Frontal cortex (tissue), 4 donors: Measurements from ENCODE around the gene DENND4B. TPM values are rescaled to one million over a fixed set of nuclear protein-coding genes. Genes with fewer than 3 reads are reported as not detected.

Source experiments
- DNase-seq, 2 donors: peaks; one replicate each; pipeline ENCODE4 v3.0.0; 2012; ENCODE audit warnings: low spot score in 2 of 2
- FAIRE-seq: peaks from 2 replicates; lab custom pipeline; 2012; peaks lifted over from hg19 to GRCh38; lab: Jason Lieb, UNC
- total RNA-seq: library from RNA; depleted of rRNA; stranded (reverse); fragments of >200 nt; gene quantifications from one replicate; pipeline ENCODE4 v1.2.3, GENCODE V29; 2014
- donor health status: control.
- donor health status: control.
- donor health status: control.

The DENND4B gene
- total RNA-seq, 1 donor from 2014 or later, result 16.3 TPM

DNA sequence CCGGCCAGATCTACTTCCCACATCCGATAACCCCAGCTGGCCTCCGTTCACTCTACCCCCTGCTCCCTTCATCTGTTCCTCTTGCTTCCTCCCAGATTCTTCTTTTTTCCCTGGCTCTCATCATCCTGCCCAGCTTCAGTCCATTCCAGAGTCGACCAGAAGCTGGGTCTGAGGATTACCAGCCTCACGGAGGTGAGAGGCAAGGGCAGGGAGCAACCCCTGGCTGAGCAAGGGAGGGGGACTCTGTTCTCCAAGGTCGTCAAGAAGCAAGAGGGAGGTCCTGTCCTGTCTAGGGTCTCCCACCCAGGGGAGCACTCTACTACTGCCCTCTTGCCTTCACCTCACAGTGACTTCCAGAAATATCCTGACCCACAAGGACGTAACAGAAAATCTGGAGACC, 27.0 kb upstream of the DENND4B start:
- DNase-seq (no peak), FAIRE-seq (no peak)

DNA sequence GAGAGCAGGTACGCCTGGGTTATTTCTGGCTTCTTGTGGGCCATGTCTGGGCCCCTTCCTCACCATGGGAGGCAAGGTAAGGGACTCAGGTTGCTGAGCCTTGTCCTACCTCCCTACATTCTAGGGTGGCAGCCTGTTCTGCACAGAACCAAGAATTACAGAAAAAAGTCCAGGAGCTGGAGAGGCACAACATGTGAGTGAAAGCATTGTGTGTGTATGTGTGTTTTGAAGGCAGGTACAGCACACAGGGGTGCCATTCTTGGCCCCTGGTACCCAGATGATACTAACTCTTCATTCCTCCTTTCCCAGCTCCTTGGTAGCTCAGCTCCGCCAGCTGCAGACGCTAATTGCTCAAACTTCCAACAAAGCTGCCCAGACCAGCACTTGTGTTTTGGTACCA, 26.6 kb upstream of the DENND4B start:
- DNase-seq, result no peak
- no peak for FAIRE-seq

DNA sequence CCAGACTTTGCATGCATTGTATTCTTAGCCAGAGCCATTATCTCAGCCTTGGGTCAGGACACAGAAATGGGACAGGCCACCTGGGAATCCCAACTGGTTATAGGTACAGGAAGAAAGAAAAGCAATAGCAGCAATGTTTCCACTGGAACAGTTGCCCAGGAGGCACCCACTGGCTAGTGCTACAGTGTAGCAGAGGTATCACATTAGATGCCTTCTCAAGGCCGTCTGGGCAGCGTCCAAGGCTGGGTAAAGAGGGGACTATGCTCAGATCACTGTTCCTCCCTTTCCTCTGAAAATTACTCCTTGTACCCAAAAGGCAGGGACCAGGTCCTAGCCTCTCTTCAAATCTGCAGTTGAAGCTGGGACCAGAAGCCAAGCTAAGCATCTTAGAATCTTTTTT, 23.8 kb upstream of the DENND4B start:
- DNase-seq, result no peak
- FAIRE-seq, result no peak

DNA sequence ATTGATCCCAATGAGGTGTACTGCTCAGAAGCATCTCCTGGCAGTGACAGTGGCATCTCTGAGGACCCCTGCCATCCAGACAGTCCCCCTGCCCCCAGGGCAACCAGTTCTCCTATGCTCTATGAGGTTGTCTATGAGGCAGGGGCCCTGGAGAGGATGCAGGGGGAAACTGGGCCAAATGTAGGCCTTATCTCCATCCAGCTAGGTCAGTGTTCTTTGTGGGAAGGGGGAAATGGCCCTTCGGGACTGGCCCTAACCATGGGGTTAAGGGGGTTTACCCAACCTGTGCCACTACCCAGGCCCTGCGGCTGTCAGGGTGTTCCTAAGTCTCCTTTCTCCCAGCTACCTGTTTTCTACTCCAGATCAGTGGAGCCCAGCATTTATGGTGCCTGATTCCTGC, 22.5 kb upstream of the DENND4B start:
- DNase-seq, result no peak
- no peak for FAIRE-seq

DNA sequence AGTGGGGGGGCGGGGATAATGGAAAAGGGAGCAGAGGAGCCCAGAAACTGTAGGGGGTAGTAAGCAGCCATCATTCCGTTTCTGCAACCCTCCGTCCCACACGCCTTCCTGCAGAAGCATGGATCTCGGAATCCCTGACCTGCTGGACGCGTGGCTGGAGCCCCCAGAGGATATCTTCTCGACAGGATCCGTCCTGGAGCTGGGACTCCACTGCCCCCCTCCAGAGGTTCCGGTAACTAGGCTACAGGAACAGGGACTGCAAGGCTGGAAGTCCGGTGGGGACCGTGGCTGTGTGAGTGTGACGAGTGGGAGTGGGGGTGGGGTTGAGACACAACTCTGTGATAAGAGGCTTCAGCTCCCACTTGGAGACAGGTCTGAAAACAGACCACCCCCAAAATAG, 21.9 kb upstream of the DENND4B start:
- DNase-seq, result no peak

DNA sequence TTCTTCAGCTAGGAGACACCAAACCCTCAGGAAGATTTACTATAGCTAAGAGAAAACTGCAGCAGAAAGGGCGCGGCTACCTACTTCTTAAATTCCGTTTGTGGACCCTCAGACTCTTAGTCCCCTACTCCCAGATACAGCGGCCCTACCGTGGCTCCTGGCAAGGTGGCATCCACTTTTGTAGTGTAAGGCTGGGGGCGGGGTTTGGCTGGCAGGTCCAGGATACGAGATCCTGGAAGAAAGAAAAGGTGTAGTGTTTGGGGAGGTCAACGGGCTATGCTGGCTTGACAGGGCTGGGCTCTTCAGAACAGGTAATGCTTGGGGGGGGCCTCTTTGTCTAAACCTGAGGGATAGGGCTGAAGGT, 21.5 kb upstream of the DENND4B start:
- FAIRE-seq (no peak), DNase-seq (no peak)

More for the DNA sequence above, 21.9 kb upstream of the DENND4B start:
- no peak for FAIRE-seq

DNA sequence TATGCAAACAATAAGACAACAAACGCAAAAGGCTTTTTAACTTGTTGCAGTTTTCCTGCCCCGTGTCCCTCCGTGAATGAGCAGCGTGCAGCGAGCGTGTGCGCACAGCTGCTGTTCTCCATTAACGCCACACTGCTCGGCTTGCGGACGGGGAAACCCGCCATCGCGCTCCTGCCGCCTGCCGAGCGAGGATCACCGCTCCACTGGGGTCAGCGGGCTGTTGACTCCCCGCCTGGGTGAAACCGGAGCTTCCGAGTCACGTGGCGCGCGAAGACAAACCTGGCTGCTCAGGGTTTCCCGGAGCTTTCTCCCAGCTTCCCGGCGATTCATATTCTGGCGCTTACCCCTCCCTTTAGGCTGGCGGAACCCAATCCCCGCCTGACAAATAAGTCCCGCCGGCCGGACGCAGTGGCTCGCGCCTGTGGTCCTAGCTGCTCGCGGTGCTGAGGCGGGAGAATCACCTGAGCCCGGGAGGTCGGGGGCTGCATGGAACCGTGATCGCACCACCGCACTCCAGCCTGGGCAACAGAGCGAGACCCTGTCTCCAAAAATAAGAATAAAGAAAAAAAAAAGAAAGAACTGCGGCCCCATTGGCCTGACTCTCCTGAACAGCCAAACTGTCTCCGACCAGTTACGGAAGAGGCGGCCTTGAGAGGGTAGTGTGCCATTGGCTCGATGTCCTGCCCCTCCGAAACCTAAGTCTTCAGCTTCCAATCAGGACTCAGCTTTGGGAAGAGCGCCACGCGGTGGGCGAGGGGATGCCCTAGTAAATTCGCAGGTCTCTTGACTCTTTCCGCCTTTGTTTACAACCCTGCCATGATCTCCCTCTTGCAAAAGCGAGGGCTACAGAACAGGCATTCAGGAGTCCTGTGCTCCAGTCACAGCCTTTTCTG, 20.8 kb upstream of the DENND4B start, which contains the start of gene CREB3L4:
TSS of gene CREB3L4 (plus strand) at position 796 of the 893 bp plus-strand sequence. CDS start 624 bp downstream, outside the sequence.
- DNase-seq (peak; percentile 80 to 89), FAIRE-seq (no peak)

DNA sequence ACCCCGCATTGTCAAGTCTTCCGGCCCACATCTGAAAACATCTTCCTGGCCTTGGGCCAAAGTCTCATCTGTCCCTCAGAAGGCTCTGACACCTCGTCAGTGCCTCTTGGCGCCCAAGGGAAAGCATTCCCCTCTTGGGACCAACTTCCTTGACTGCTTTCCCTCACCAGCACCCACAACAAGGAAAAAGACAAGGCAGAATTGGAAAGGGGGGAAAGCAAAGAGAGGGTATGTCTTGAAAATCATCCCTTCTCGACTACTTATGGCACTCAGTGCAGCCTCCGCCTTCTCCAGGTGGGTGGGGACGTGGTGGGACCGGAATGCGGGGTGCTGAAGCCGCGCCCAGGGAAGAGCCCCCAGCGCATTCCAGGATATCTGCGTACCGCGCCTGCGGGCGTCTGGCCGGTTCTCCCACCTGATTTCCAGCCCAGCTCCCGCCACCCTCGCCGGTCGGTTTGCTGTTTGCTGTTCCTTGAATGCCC, 17.4 kb upstream of the DENND4B start:
- FAIRE-seq, result no peak
- no peak for DNase-seq

DNA sequence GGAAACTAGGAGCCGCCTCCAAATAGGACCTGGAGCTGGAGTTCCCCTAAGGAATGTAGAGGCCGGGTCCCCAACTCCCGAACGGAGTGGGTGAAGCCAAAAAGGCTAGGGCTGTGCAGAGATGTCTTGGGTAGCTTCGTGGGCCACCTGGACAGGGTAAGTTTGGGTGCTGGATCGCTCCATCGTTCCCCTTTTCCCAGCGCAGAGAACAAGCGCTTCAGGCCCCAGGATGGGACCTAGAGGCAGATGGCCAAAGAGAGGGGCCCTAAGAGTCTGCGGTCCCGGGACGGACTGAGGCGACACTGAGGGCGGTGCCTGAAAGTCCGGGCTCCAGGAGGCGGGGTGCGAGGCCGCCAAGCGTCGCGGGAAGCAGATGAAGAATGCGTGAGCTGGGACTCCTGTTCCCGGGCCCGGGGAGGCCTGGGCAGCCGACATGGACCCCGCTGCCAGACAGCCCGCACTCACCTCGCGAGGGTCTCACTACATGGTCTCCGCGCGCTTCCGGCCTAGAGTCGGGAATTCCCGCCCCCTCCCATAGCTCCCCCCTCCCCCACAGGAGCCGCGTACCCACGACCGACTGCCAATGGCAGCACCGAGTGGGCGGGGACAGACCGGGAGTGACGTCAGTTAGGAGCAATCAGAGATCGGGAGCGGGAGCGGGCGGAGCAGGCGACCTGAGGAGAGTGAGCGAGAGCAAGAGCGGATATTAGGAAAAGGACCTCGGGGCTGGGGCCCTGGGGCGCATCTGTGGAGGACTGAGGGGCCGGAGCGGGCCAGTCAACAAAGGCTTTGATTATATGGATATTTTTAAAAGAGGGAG, 16.7 kb upstream of the DENND4B start, which contains the start of gene SLC39A1:
TSS of gene SLC39A1 (minus strand) at position 508 of the 820 bp plus-strand sequence. CDS start 822 bp downstream, outside the sequence.
- FAIRE-seq (no peak), DNase-seq (peak; percentile 89 to 95)

DNA sequence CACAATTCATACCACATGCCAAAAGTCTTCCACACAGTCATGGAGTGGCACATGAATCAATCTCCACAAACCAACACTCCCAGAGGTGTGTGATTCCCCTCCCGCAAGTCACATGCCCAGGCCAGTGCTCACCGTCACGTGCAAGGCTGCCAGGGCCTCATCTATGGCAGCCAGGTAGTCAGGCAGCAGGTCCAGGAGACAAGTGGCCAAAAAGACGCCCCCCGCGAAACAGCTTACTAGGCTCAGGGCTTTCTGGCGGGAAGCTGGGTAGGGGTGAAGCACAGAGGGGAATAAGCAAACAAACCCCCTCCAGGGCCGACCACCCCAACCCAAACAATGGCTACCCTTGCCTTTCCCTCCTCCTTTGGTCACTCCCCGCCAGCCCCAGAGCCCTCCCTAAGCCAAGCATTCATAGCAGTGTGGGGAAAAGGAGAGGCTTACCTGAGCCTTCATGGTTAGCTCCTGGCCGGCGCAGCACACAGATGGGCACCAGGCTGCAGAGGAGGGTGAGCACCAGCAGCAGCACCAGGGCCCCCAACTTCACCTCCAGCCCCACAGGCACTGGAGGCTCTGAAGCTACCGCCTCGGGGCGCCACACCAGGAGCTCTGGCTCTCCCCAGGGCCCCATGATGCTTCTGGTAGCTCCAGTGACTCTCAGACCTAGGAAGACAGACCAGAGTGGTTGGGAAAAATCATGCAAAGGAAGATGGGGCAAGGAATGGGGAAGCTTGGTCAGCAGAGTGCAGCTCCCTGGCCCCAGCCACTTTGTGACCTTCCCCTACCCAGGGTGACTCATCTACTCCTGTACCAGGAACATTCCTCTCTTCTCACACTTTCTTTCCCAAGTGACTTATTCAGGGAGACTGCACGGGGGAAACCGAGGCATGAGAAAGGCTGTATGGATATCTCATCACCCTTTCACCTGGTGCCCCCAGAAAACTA, 15.8 kb upstream of the DENND4B start:
- no peak for DNase-seq
- no peak for FAIRE-seq

DNA sequence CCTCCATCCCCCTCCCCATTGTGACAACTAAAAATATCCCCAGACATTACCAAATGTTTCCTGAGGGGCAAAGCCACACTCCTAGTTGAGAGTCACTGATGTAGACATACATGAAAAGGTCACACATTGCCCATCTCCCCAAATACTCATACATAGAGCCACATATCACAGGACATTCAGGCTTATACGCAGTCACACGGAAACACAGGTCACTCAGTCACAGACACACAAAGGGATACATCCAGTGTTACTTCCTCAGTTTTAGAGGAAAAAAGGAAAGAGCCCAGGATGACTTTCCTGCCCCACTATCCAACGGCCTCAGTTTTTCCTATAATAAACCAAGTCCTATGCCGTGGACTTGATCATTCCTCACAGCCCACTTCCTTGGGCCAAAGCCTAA, 14.9 kb upstream of the DENND4B start:
- no peak for DNase-seq
- no peak for FAIRE-seq

DNA sequence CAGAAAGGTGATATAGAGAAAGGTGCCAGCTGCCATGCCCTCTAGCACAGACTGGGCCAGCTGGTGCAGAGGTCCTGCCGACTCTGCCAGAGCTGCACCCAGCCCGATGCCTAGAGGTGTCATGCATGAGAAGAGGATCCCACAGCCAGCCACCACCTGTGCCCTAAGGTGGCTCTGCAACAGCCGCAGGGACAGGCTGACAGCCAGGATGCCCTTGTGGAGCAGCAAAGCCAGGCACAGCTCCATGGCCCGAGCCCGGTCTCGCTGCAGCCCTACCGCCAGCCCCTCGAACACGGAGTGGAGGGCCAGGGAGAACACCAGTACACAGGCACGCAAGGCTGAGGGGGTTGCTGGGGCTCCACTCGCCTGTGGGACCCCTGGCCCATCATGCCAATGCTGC, 13.7 kb upstream of the DENND4B start:
- DNase-seq, result no peak
- no peak for FAIRE-seq

DNA sequence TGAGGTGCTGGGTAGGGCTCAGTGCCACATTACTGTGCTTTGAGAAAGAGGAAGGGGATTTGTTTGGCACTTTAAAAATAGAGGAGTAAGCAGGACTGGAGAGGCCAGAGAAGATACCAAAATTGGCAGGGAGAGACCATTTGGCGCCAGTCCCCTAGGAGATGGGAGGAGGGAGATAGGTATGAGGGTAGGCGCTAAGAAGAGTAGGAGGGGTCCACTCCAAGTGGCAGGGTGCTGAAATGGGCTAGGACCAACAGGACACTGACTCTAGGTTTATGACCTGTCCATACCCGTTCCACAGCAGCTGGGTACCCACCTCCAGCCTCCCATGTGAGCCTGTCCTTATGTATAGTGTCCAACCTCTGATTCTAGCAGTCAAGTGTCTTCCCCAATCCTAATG, 12.9 kb upstream of the DENND4B start:
- DNase-seq (no peak), FAIRE-seq (no peak)

DNA sequence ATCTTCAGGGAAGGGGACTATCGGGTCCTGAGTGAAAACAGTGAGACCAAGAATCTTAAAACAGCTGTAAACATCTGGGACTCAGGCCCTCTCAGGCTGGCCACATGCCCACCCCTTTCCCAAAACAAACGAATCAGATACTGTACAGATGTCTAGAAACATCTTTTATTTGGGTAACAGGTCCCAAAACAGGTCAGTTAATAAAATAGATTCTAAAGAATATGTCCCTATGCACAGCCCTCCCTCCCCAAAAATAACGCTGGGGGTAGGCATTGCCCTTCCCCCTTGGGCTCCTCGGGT, 12.4 kb upstream of the DENND4B start:
- DNase-seq, result no peak
- no peak for FAIRE-seq

DNA sequence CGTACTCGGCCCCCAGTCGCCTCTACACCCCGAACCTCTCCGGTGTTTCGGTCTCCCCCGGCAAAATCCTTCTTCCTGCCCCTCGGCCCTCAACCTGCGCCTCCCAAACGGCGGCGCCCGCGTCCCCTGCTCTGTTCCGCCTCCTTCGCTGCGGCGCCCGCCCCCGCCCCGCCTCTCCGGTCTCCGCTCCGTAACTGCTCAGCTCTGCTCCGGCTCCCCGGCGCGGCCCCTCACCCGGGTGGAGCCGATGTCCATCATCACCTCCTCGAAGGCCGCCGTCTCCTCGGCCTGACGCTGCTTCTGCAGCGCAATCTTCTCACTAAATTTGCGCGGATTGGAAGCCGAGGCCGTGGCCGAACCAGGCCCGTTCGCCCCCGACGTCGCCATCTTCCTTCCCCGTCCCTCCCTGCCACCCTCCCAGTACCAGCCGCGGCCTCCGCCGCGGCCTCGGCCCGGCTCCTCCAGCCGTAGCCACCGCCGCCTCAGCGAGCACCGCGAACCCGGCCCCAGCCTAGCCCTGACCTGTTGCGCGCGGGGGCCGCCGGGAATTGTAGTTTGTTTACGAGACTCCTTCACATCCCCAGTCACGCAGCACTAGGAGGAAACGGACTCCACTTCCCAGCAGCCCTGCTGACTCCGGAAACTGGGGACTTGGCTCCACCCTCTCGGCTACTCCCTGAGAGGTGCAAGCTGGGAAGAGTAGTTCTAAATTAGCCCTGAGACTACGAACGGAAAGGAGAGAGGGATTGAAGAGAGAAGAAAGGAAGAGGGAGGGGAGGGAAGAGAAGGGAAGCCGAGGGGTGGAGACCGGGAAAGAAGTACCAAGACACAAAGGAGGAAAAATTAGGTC, 11.8 kb upstream of the DENND4B start, which contains the start of gene CRTC2:
TSS of gene CRTC2 (minus strand) at position 502 of the 850 bp plus-strand sequence. CDS start at position 387, 115 bp downstream.
- DNase-seq, result peak; percentile 98 to 99
- peak; percentile 36 for FAIRE-seq

DNA sequence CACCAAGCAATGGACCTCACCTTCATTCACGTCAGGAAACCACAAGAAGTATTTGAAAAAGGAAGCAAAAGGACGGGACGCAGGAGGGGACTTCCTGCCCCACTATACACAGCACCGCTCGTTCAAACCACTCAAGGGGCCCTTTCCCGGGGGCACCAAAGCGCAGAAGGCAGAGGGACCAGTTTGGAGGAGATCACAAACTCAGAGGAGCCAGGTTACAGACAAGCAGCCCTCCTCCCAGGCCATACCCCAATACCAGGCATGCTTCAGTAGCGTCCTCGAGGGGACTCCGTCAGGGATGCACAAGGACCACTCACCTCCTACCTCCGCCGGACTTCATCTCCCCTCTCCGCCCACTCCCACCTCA, 11.2 kb upstream of the DENND4B start:
- DNase-seq (no peak), FAIRE-seq (no peak)

DNA sequence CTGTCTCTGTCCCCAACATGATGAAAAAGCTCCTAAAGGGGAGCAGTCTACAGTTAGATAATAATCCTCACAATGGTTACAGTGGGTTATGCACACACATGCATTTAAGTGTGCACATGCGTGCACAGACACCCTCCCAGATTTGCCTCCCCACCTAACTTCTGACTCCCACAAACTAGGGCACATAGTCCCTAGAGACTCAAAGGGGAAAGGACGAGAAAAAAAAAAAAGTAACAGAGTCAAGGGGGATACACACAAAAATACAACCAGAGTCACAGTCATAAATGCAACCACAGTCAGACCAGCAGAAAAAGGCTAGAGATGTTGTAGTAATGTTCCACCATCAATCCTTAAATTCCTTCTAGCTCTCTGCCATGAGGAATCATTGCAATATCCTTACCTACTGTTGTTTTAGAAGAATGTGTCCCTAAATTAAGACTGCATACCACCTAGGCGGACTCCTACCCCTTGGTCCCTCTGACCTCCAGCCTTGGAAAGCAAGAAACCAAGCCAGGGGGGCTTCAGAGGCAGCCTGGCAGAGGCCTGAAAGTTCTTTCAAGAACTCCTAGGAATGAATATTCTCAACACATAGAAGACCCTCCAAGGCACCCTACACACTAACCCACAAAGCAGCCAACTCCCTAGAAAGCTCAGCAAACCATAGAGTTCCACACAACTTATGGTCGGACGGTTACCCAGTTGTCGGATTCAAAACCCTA, 10.6 kb upstream of the DENND4B start:
- FAIRE-seq (no peak), DNase-seq (no peak)

DNA sequence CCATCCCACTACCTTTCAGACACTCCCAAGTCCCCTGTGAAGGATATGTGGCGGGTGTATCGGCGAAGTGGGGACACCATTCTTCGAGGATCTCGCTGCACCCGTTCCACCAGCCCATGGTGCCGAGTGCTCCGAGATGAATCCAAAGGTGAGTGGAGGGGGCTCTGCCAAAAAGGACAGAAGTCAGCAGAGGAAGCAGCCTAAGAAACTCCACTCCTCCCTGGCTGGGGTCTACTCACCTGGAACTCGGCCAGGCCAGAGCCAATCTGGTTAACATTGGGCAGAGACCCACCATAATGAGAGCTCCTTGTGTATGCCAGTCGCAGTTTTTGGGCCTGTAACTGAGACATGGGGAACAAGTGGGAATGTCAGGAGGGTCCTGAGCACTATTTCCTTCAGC, 8.3 kb upstream of the DENND4B start:
- no peak for FAIRE-seq
- DNase-seq, result no peak
